GM23338 (cell line): ENCODE data around the gene TWIST2. TPM values are rescaled to one million over a fixed set of nuclear protein-coding genes. Genes with fewer than 3 reads are reported as not detected.

Experiments
- ATAC-seq: fragments of 200-7000 bp; cut with Tn5 transposase; 3 replicates; pipeline ENCODE4 v1.9.1; 2020
- DNase-seq: peaks from one replicate; pipeline ENCODE4 v3.0.0-alpha.2; 2015; ENCODE audit warnings: low spot score
- H2AFZ ChIP-seq: fragments of 200-600 bp; sonication (generic); 2 replicates; pipeline ENCODE4 v1.8.0; 2016; ENCODE audit warnings: antibody characterized with exemption, mild to moderate bottlenecking, moderate library complexity
- H3F3A ChIP-seq: fragments of 200-600 bp; sonication (generic); replicated peaks from 2 replicates; pipeline ENCODE4 v1.8.0; 2017; ENCODE audit warnings: antibody characterized with exemption, mixed run types, low read depth
- H3K27ac ChIP-seq: fragments of 200-600 bp; sonication (generic); 2 replicates; pipeline ENCODE4 v1.6.1; 2016; ENCODE audit warnings: low read depth
- H3K27me3 ChIP-seq: fragments of 200-600 bp; sonication (generic); 2 replicates; pipeline ENCODE4 v1.8.0; 2016; ENCODE audit warnings: mild to moderate bottlenecking, mixed run types, moderate library complexity; ENCODE audit not compliant: insufficient read depth
- H3K36me3 ChIP-seq: fragments of 200-600 bp; sonication (generic); 2 replicates; pipeline ENCODE4 v1.8.0; 2016; ENCODE audit warnings: mild to moderate bottlenecking; ENCODE audit not compliant: insufficient read depth
- H3K4me1 ChIP-seq: fragments of 200-600 bp; sonication (generic); 2 replicates; pipeline ENCODE4 v1.8.0; 2016; ENCODE audit warnings: mild to moderate bottlenecking, moderate library complexity; ENCODE audit not compliant: insufficient read depth
- H3K4me2 ChIP-seq: fragments of 200-600 bp; sonication (generic); 2 replicates; pipeline ENCODE4 v1.7.1; 2017; ENCODE audit warnings: mixed run types
- H3K4me3 ChIP-seq: fragments of 200-600 bp; sonication (generic); 2 replicates; pipeline ENCODE4 v1.6.1; 2016; ENCODE audit warnings: mixed run types
- H3K79me2 ChIP-seq: fragments of 200-600 bp; sonication (generic); replicated peaks from 2 replicates; pipeline ENCODE4 v1.8.0; 2017; ENCODE audit warnings: mild to moderate bottlenecking; ENCODE audit not compliant: insufficient read depth
- H3K9me2 ChIP-seq: fragments of 200-600 bp; sonication (generic); 2 replicates; pipeline ENCODE4 v1.8.0; 2017; ENCODE audit not compliant: insufficient read depth
- H4K20me1 ChIP-seq: fragments of 200-600 bp; sonication (generic); replicated peaks from 2 replicates; pipeline ENCODE4 v1.8.0; 2017; ENCODE audit warnings: mild to moderate bottlenecking; ENCODE audit not compliant: insufficient read depth
- H3K27ac Mint-ChIP-seq: 2 replicates; pipeline ENCODE4 v1.8.0; 2020; ENCODE audit warnings: inconsistent platforms, mild to moderate bottlenecking, moderate library complexity, mixed read lengths
- H3K27me3 Mint-ChIP-seq: 3 replicates; pipeline ENCODE4 v1.8.0; 2022; ENCODE audit warnings: low read depth, mild to moderate bottlenecking, moderate library complexity, mixed read lengths, inconsistent platforms; ENCODE audit not compliant: insufficient read depth, poor library complexity
- H3K36me3 Mint-ChIP-seq: 3 replicates; pipeline ENCODE4 v1.8.0; 2021; ENCODE audit warnings: low read depth, mild to moderate bottlenecking, inconsistent platforms, moderate library complexity, mixed read lengths
- H3K4me1 Mint-ChIP-seq: 3 replicates; pipeline ENCODE4 v1.8.0; 2020; ENCODE audit warnings: mild to moderate bottlenecking, inconsistent platforms, mixed read lengths
- H3K4me3 Mint-ChIP-seq: 3 replicates; pipeline ENCODE4 v1.8.0; 2021; ENCODE audit warnings: moderate library complexity, mild to moderate bottlenecking, inconsistent platforms, mixed read lengths
- H3K9me3 Mint-ChIP-seq: 3 replicates; pipeline ENCODE4 v1.8.0; 2020; ENCODE audit warnings: moderate library complexity, mild to moderate bottlenecking, inconsistent platforms, mixed read lengths
- CREB1 ChIP-seq: fragments of 250-450 bp; sonication (Bioruptor Pico); IDR thresholded peaks from 2 replicates; pipeline ENCODE4 v1.5.0; 2020; ENCODE audit warnings: low read depth, mild to moderate bottlenecking, moderate library complexity
- CTCF ChIP-seq, 2 experiments: fragments of 200-600 bp in 1 of 2; sonication (generic) in 1 of 2; conservative IDR thresholded peaks; 2 replicates each; pipeline versions ENCODE4 v1.5.1 to v1.6.1; 2016 to 2017; ENCODE audit warnings: antibody characterized with exemption in 2 of 2, low read depth in 2 of 2, mild to moderate bottlenecking in 2 of 2, moderate library complexity in 1 of 2
- ETS1 ChIP-seq: IDR thresholded peaks from 2 replicates; pipeline ENCODE4 v1.6.1; 2016; ENCODE audit warnings: antibody characterized with exemption
- EZH2 ChIP-seq: fragments of 200-600 bp; sonication (generic); IDR thresholded peaks from one replicate; pipeline ENCODE4 v1.8.0; 2017; ENCODE audit warnings: antibody characterized with exemption, mild to moderate bottlenecking, low read depth; ENCODE audit not compliant: unreplicated experiment
- EZH2phosphoT487 ChIP-seq: fragments of 200-600 bp; sonication (generic); IDR thresholded peaks from one replicate; pipeline ENCODE4 v1.8.1; 2018; ENCODE audit warnings: antibody characterized with exemption; ENCODE audit not compliant: unreplicated experiment
- JUNB ChIP-seq: IDR thresholded peaks from one replicate; pipeline ENCODE4 v1.6.1; 2016; ENCODE audit warnings: antibody characterized with exemption; ENCODE audit not compliant: unreplicated experiment
- NANOG ChIP-seq: IDR thresholded peaks from 2 replicates; pipeline ENCODE4 v1.6.1; 2016; ENCODE audit warnings: antibody characterized with exemption, borderline replicate concordance
- POLR2AphosphoS5 ChIP-seq: IDR thresholded peaks from 2 replicates; pipeline ENCODE4 v1.6.1; 2016; ENCODE audit warnings: antibody characterized with exemption, low read depth
- ZNF114 ChIP-seq: fragments of 250-450 bp; sonication (Bioruptor Pico); IDR thresholded peaks from 2 replicates; pipeline ENCODE4 v1.5.0; 2020; ENCODE audit warnings: mild to moderate bottlenecking, moderate library complexity
- ZNF331 ChIP-seq: fragments of 250-450 bp; sonication (Bioruptor Pico); IDR thresholded peaks from 2 replicates; pipeline ENCODE4 v1.5.0; 2020; ENCODE audit warnings: low read depth, mild to moderate bottlenecking, moderate library complexity
- ZNF462 ChIP-seq: fragments of 250-450 bp; sonication (Bioruptor Pico); IDR thresholded peaks from 2 replicates; pipeline ENCODE4 v1.5.0; 2020; ENCODE audit warnings: mild to moderate bottlenecking, moderate library complexity
- polyA plus RNA-seq: library from polyadenylated mRNA; unstranded; fragments of >200 nt; fragmentation: Nextera tagmentation; extraction: Ambion mirVana; gene quantifications from 2 replicates; pipeline ENCODE4 v1.2.1, GENCODE V29; 2016
- total RNA-seq: library from RNA; depleted of rRNA; stranded (reverse); fragments of >200 nt; shearing (Covaris generic); gene quantifications from 2 replicates; pipeline ENCODE4 v1.2.3, GENCODE V29; 2014

TWIST2 gene
- total and polyA plus RNA-seq, 2 experiments from 2014 or later = 7.0 to 12.5 TPM

- Mint-ChIP-seq H3K9me3 (no peaks in the 10 kb centered on the region; the same call in 2 of the 3 replicates), H3K4me3 (no peak overlapping the region), H3K4me1 (no peaks in the 10 kb centered on the region; the same call in 2 of the 3 replicates), H3K36me3 (no peaks in the 10 kb centered on the region), H3K27me3 (peaks cover 14% of the 10 kb centered on the region), H3K27ac (no peak overlapping the region)
- Histone ChIP-seq H3K4me2 (no peak overlapping the region), H3K4me3 (no peak overlapping the region), H3K9me2 (no peaks in the 10 kb centered on the region), H3K79me2 (no peaks in the 10 kb centered on the region), H2AFZ (no peak overlapping the region), H3K27ac (no peak overlapping the region), H3K36me3 (no peaks in the 10 kb centered on the region), H3K4me1 (no peaks in the 10 kb centered on the region), H3F3A (no peaks in the 10 kb centered on the region), H3K27me3 (no peaks in the 10 kb centered on the region), H4K20me1 (no peaks in the 10 kb centered on the region)
- no peak for DNase-seq
- no peak for TF ChIP-seq ETS1
- no peak for ATAC-seq
Measured at GRCh38 chr2:238920601-238921001, 72.7 kb downstream of the TWIST2 start.

- Histone ChIP-seq H4K20me1 (no peaks in the 10 kb centered on the region), H3K4me2 (no peak overlapping the region), H3K9me2 (no peaks in the 10 kb centered on the region), H3K36me3 (no peaks in the 10 kb centered on the region), H3K4me1 (no peaks in the 10 kb centered on the region), H3K4me3 (no peak overlapping the region), H3K79me2 (no peaks in the 10 kb centered on the region), H3F3A (no peaks in the 10 kb centered on the region), H2AFZ (no peak overlapping the region), H3K27me3 (no peaks in the 10 kb centered on the region), H3K27ac (no peak overlapping the region)
- Mint-ChIP-seq H3K27me3 (peaks cover 10% of the 10 kb centered on the region), H3K4me1 (no peaks in the 10 kb centered on the region; the same call in 2 of the 3 replicates), H3K27ac (no peak overlapping the region), H3K9me3 (no peaks in the 10 kb centered on the region; the same call in 2 of the 3 replicates), H3K36me3 (no peaks in the 10 kb centered on the region), H3K4me3 (no peak overlapping the region)
- no peak for ATAC-seq
- DNase-seq = no peak
- TF ChIP-seq JUNB (no peak), ETS1 (no peak), EZH2phosphoT487 (no peak), ZNF462 (CRISPR knock-in tag) (no peak), CREB1 (CRISPR knock-in tag) (no peak), POLR2AphosphoS5 (no peak), NANOG (no peak), ZNF331 (CRISPR knock-in tag) (no peak), ZNF114 (CRISPR knock-in tag) (no peak), CTCF (conservative IDR thresholded peaks at IDR 0.05; ENCODE audit: low read depth in 2 of 2) (no peak), EZH2 (no peak)
Measured at GRCh38 chr2:238921259-238921658, 73.4 kb downstream of the TWIST2 start.
